Endothelial cell (in vitro differentiated cells): ENCODE results near the gene OR10AD1. TPM values are rescaled to one million over a fixed set of nuclear protein-coding genes. Genes with fewer than 3 reads are reported as not detected.

Experiments
- DNase-seq: peaks from one replicate; pipeline ENCODE4 v3.0.0; 2021; ENCODE audit warnings: low spot score
- H3K27ac Mint-ChIP-seq: one replicate; pipeline ENCODE4 v1.8.0; 2021; ENCODE audit warnings: mixed read lengths, inconsistent platforms; ENCODE audit not compliant: unreplicated experiment
- H3K27me3 Mint-ChIP-seq: one replicate; pipeline ENCODE4 v1.8.0; 2021; ENCODE audit warnings: mild to moderate bottlenecking, moderate library complexity, mixed read lengths, inconsistent platforms; ENCODE audit not compliant: unreplicated experiment
- H3K36me3 Mint-ChIP-seq: one replicate; pipeline ENCODE4 v1.8.0; 2021; ENCODE audit warnings: mild to moderate bottlenecking, low read depth, mixed read lengths, inconsistent platforms; ENCODE audit not compliant: unreplicated experiment
- H3K4me1 Mint-ChIP-seq: one replicate; pipeline ENCODE4 v1.8.0; 2021; ENCODE audit warnings: mild to moderate bottlenecking, mixed read lengths, inconsistent platforms; ENCODE audit not compliant: unreplicated experiment
- H3K4me3 Mint-ChIP-seq: one replicate; pipeline ENCODE4 v1.8.0; 2021; ENCODE audit warnings: mild to moderate bottlenecking, mixed read lengths, inconsistent platforms; ENCODE audit not compliant: unreplicated experiment
- H3K9me3 Mint-ChIP-seq: one replicate; pipeline ENCODE4 v1.8.0; 2021; ENCODE audit warnings: mixed read lengths, inconsistent platforms; ENCODE audit not compliant: unreplicated experiment
- CTCF ChIP-seq: fragments of 200-600 bp; sonication (generic); IDR thresholded peaks from one replicate; pipeline ENCODE4 v1.5.0; 2021; ENCODE audit warnings: antibody characterized with exemption; ENCODE audit not compliant: unreplicated experiment
- total RNA-seq: library from RNA; stranded (reverse); fragmentation: NEBNext Ultra II Directional; extraction: Animal tissue kit (Norgen Biotek cat#: 25700); gene quantifications from one replicate; pipeline ENCODE4 v1.2.1, GENCODE V29; 2021; ENCODE audit not compliant: unreplicated experiment

Gene OR10AD1
- total RNA-seq, 1 donor from 2014 or later = not detected

- Mint-ChIP-seq H3K4me3 (no peak overlapping the region), H3K4me1 (no peaks in the 10 kb centered on the region), H3K36me3 (no peaks in the 10 kb centered on the region), H3K9me3 (no peaks in the 10 kb centered on the region), H3K27ac (no peak overlapping the region), H3K27me3 (peaks cover 3% of the 10 kb centered on the region)
- no peak for DNase-seq
- TF ChIP-seq CTCF = no peak
Observed at GRCh38 chr12:48163150-48163747, 39.8 kb downstream of the OR10AD1 start.

- Mint-ChIP-seq H3K4me1 (no peaks in the 10 kb centered on the region), H3K4me3 (no peak overlapping the region), H3K27ac (no peak overlapping the region), H3K36me3 (no peaks in the 10 kb centered on the region), H3K27me3 (peaks cover 2% of the 10 kb centered on the region), H3K9me3 (no peaks in the 10 kb centered on the region)
- no peak for DNase-seq
- no peak for TF ChIP-seq CTCF
Observed at GRCh38 chr12:48160807-48161206, 42.3 kb downstream of the OR10AD1 start.

- no peak for TF ChIP-seq CTCF
- Mint-ChIP-seq H3K36me3 (no peaks in the 10 kb centered on the region), H3K9me3 (no peaks in the 10 kb centered on the region), H3K27me3 (peaks cover 2% of the 10 kb centered on the region), H3K27ac (no peak overlapping the region), H3K4me3 (no peak overlapping the region), H3K4me1 (no peaks in the 10 kb centered on the region)
- DNase-seq = no peak
Observed at GRCh38 chr12:48160046-48160445, 43.0 kb downstream of the OR10AD1 start.

GRCh38 chr12:48157889-48158370 lies 45.2 kb downstream of the OR10AD1 start:
- Mint-ChIP-seq H3K4me1 (no peaks in the 10 kb centered on the region), H3K9me3 (no peaks in the 10 kb centered on the region), H3K27ac (peak overlapping the region; percentile 46), H3K27me3 (peaks cover 2% of the 10 kb centered on the region), H3K36me3 (peaks cover 4% of the 10 kb centered on the region), H3K4me3 (peak overlapping the region; percentile 95)
- no peak for TF ChIP-seq CTCF
- DNase-seq = no peak

- Mint-ChIP-seq H3K27me3 (peaks cover under 1% of the 10 kb centered on the region), H3K4me3 (peak within 1 kb of the TSS; percentile 95), H3K36me3 (peaks cover 4% of the 10 kb centered on the region), H3K27ac (peak within 1 kb of the TSS; percentile 67), H3K9me3 (no peaks in the 10 kb centered on the region), H3K4me1 (no peaks in the 10 kb centered on the region)
- peak; percentile 98 for DNase-seq
- no peak for TF ChIP-seq CTCF
Observed at GRCh38 chr12:48157018-48157888, 45.8 kb downstream of the OR10AD1 start, which contains the start of gene ASB8. TSS of gene ASB8 (minus strand) at chr12:48157515. CDS start at chr12:48153496, 4,019 bp downstream.
